K562 (cell line): ENCODE measurements around the gene FOXN1.

Experiments
- GABPA ChIP-seq: fragments of 200-800 bp; sonication (Bioruptor generic); conservative IDR thresholded peaks from 2 replicates; pipeline ENCODE4 v1.6.1; 2016; ENCODE audit warnings: low read depth, missing genetic modification characterization, missing compliant biosample characterization
- GTF2F1 ChIP-seq: IDR thresholded peaks from 2 replicates; pipeline ENCODE4 v1.6.1; 2011; ENCODE audit warnings: low read depth, low read length, improper control_type of control experiment
- NBN ChIP-seq: fragments of 450-650 bp; IDR thresholded peaks from 2 replicates; pipeline ENCODE4 v1.6.1; 2016; ENCODE audit warnings: low read depth, mild to moderate bottlenecking
- PCBP2 ChIP-seq: fragments of 200-400 bp; formaldehyde crosslinking; IDR thresholded peaks from 2 replicates; pipeline ENCODE4 v1.6.1; 2018; ENCODE audit warnings: low read length, low read depth, mild to moderate bottlenecking, moderate library complexity; ENCODE audit not compliant: poor library complexity, severe bottlenecking
- TF ChIP-seq, protein P1 (sequence below): fragments of 150-350 bp; IDR thresholded peaks from 2 replicates; pipeline ENCODE4 v1.6.1; 2014; ENCODE audit warnings: low read depth, mild to moderate bottlenecking, low read length, borderline replicate concordance
- TF ChIP-seq, protein P2 (sequence below), 3 experiments: IDR thresholded peaks in 2 of 3; conservative IDR thresholded peaks in 1 of 3; 2 replicates each; pipeline ENCODE4 v1.5.1; 2011 to 2012; ENCODE audit warnings: low read length in 3 of 3, mild to moderate bottlenecking in 3 of 3, control low read depth in 2 of 3, improper control_type of control experiment in 1 of 3, inconsistent platforms in 1 of 3, low read depth in 1 of 3, mixed read lengths in 1 of 3, moderate library complexity in 1 of 3; ENCODE audit not compliant: insufficient read depth in 2 of 3

DNA sequence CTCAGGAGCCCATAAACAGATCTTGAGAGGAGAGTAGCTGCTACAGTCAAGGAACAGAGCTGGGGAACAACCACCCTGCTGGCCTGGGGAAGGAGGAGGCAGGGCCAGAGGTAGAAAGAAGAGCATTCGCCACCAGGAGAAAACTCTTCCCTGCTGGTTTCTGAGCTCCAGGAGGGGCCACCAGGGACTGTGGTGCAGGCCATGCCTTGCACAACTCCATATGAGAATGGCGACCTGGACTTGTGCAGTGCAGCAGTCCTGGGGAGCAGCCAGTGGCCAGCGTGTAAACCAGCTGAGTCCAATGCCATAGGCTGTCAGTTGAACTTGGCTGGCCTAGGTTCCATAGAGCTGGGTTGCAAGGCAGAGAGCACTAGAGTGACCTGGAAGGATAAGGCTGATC lies 21.1 kb upstream of the FOXN1 start:
- TF ChIP-seq, protein P1, sequence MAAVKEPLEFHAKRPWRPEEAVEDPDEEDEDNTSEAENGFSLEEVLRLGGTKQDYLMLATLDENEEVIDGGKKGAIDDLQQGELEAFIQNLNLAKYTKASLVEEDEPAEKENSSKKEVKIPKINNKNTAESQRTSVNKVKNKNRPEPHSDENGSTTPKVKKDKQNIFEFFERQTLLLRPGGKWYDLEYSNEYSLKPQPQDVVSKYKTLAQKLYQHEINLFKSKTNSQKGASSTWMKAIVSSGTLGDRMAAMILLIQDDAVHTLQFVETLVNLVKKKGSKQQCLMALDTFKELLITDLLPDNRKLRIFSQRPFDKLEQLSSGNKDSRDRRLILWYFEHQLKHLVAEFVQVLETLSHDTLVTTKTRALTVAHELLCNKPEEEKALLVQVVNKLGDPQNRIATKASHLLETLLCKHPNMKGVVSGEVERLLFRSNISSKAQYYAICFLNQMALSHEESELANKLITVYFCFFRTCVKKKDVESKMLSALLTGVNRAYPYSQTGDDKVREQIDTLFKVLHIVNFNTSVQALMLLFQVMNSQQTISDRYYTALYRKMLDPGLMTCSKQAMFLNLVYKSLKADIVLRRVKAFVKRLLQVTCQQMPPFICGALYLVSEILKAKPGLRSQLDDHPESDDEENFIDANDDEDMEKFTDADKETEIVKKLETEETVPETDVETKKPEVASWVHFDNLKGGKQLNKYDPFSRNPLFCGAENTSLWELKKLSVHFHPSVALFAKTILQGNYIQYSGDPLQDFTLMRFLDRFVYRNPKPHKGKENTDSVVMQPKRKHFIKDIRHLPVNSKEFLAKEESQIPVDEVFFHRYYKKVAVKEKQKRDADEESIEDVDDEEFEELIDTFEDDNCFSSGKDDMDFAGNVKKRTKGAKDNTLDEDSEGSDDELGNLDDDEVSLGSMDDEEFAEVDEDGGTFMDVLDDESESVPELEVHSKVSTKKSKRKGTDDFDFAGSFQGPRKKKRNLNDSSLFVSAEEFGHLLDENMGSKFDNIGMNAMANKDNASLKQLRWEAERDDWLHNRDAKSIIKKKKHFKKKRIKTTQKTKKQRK: no peak
- TF ChIP-seq NBN: no peak
- no peak for TF ChIP-seq GTF2F1
- TF ChIP-seq PCBP2: no peak
- TF ChIP-seq GABPA: no peak
- TF ChIP-seq, protein P2, sequence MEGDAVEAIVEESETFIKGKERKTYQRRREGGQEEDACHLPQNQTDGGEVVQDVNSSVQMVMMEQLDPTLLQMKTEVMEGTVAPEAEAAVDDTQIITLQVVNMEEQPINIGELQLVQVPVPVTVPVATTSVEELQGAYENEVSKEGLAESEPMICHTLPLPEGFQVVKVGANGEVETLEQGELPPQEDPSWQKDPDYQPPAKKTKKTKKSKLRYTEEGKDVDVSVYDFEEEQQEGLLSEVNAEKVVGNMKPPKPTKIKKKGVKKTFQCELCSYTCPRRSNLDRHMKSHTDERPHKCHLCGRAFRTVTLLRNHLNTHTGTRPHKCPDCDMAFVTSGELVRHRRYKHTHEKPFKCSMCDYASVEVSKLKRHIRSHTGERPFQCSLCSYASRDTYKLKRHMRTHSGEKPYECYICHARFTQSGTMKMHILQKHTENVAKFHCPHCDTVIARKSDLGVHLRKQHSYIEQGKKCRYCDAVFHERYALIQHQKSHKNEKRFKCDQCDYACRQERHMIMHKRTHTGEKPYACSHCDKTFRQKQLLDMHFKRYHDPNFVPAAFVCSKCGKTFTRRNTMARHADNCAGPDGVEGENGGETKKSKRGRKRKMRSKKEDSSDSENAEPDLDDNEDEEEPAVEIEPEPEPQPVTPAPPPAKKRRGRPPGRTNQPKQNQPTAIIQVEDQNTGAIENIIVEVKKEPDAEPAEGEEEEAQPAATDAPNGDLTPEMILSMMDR (IDR thresholded peaks at IDR 0.05 in 2 of 3, conservative IDR thresholded peaks at IDR 0.05 in 1 of 3; ENCODE audit: insufficient read depth in 2 of 3, low read depth in 1 of 3, low read length in 3 of 3): no peak
